Aorta (tissue), 5 donors: ENCODE data around the gene CCR5. TPM values are rescaled to one million over a fixed set of nuclear protein-coding genes. Genes with fewer than 3 reads are reported as not detected.
A peak's percentile ranks its signal among the peaks of the same experiment; 100 is the strongest.
"Not testable (repeated sequence)": the region's sequence is repeated elsewhere in the genome, so short reads cannot be mapped to it uniquely, and the experiment has no call there.

Source experiments
- ATAC-seq: fragments of 200-7000 bp; cut with Tn5 transposase; one replicate; pipeline ENCODE4 v1.9.1; 2022; ENCODE audit warnings: moderate library complexity; ENCODE audit not compliant: low FRiP score
- DNase-seq, 2 donors: peaks; one replicate each; pipeline ENCODE4 v3.0.0-alpha.2; 2020
- H3K27ac ChIP-seq, 2 donors: one replicate each; pipeline ENCODE4 v1.5.1; 2013; ENCODE audit warnings: low read length in 2 of 2, mild to moderate bottlenecking in 2 of 2, moderate library complexity in 2 of 2, control low read depth in 1 of 2, inconsistent platforms in 1 of 2, low read depth in 1 of 2
- H3K27me3 ChIP-seq, 2 donors: one replicate each; pipeline ENCODE4 v1.6.1; 2013; ENCODE audit warnings: control low read depth in 1 of 2, low read length in 1 of 2, mild to moderate bottlenecking in 1 of 2, moderate library complexity in 1 of 2; ENCODE audit not compliant: insufficient read depth in 2 of 2, control insufficient read depth in 1 of 2
- H3K36me3 ChIP-seq, 2 donors: one replicate each; pipeline ENCODE4 v1.6.1; 2013; ENCODE audit warnings: control low read depth in 1 of 2, low read length in 1 of 2, mild to moderate bottlenecking in 1 of 2; ENCODE audit not compliant: insufficient read depth in 2 of 2, control insufficient read depth in 1 of 2
- H3K4me1 ChIP-seq, 2 donors: one replicate each; pipeline ENCODE4 v1.6.1; 2013; ENCODE audit warnings: low read length in 2 of 2, control low read depth in 1 of 2, mild to moderate bottlenecking in 1 of 2, moderate library complexity in 1 of 2; ENCODE audit not compliant: insufficient read depth in 2 of 2, control insufficient read depth in 1 of 2
- H3K4me3 ChIP-seq, 2 donors: one replicate each; pipeline ENCODE4 v1.5.1; 2013; ENCODE audit warnings: low read length in 2 of 2, control low read depth in 1 of 2, mild to moderate bottlenecking in 1 of 2
- H3K9me3 ChIP-seq: one replicate; pipeline ENCODE4 v1.6.1; 2013; ENCODE audit warnings: mild to moderate bottlenecking, low read length; ENCODE audit not compliant: control insufficient read depth
- WGBS, 2 donors: extraction: QIAGEN DNeasy Blood & Tissue Kit; methylation state at CpG; one replicate each; pipeline ENCODE4 v1.1.7; 2013; 5-methylcytosine and 5-hydroxymethylcytosine counted together
- intact Hi-C, 2 donors: fragments of 100-400 bp; cut with DNase I; formaldehyde crosslinking; loops; one replicate each; pipeline versions ENCODE4 v1.14.2 to v1.15.0; 2022
- polyA plus RNA-seq, 2 donors: library from polyadenylated mRNA; stranded (reverse); fragments of 200-250 nt; gene quantifications; one replicate each; pipeline ENCODE4 v1.2.3, GENCODE V29; 2013
- total RNA-seq, 2 donors: library from RNA; stranded (reverse); fragmentation: NEBNext Ultra II Directional; extraction: Animal tissue kit (Norgen Biotek cat#: 25700); gene quantifications; one replicate each; pipeline ENCODE4 v1.2.1, GENCODE V29; 2021
- donor health status: healthy with polysubstance abuse.
- donor health status: Bipolar disorder and iron deficiency.
- donor health status: DM: no; HTN: no; CAD: no.
- donor health status: DM: no; HTN: no; CAD: no.
- donor health status: DM: yes; HTN: yes; CAD: no.

CCR5 gene
- total and polyA plus RNA-seq, 4 donors, result 0.05 to 5.7 (median 3.1) TPM

DNA sequence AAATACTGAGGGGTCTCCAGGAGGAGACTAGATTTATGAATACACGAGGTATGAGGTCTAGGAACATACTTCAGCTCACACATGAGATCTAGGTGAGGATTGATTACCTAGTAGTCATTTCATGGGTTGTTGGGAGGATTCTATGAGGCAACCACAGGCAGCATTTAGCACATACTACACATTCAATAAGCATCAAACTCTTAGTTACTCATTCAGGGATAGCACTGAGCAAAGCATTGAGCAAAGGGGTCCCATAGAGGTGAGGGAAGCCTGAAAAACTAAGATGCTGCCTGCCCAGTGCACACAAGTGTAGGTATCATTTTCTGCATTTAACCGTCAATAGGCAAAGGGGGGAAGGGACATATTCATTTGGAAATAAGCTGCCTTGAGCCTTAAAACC lies 4.5 kb downstream of the CCR5 start:
- no peaks in the 10 kb centered on the region for H3K36me3 ChIP-seq
- 63% methylated on average over 2 of the region's 2 CpGs for WGBS, 2 donors
- H3K27me3 ChIP-seq, result no peaks in the 10 kb centered on the region
- H3K9me3 ChIP-seq, result no peaks in the 10 kb centered on the region
- ATAC-seq (no peak), DNase-seq (no peak)
- intact Hi-C loops, result no loop called here
- no peak overlapping the region for H3K4me3 ChIP-seq
- H3K4me1 ChIP-seq, result no peaks in the 10 kb centered on the region
- H3K27ac ChIP-seq, result no peak overlapping the region

DNA sequence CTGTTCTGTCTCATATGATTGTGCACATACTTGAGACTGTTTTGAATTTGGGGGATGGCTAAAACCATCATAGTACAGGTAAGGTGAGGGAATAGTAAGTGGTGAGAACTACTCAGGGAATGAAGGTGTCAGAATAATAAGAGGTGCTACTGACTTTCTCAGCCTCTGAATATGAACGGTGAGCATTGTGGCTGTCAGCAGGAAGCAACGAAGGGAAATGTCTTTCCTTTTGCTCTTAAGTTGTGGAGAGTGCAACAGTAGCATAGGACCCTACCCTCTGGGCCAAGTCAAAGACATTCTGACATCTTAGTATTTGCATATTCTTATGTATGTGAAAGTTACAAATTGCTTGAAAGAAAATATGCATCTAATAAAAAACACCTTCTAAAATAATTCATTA lies 5.1 kb downstream of the CCR5 start:
- no peak for DNase-seq
- Histone ChIP-seq H3K9me3 (no peaks in the 10 kb centered on the region), H3K4me3 (no peak overlapping the region), H3K27ac (no peak overlapping the region), H3K4me1 (no peaks in the 10 kb centered on the region), H3K27me3 (no peaks in the 10 kb centered on the region), H3K36me3 (no peaks in the 10 kb centered on the region)
- intact Hi-C loops, result no loop called here
- WGBS, 2 donors, result 24 to 28% methylated on average over 2 of the region's 2 CpGs
- no peak for ATAC-seq

- no peaks in the 10 kb centered on the region for H3K9me3 ChIP-seq
- 40 to 43% methylated on average over 8 of the region's 8 CpGs for WGBS, 2 donors
- peak; percentile 82 to 85 for DNase-seq
- H3K4me1 ChIP-seq, result no peaks in the 10 kb centered on the region
- intact Hi-C loops, result no loop called here
- H3K27me3 ChIP-seq, result no peaks in the 10 kb centered on the region
- ATAC-seq, result no peak
- no peak overlapping the region for H3K27ac ChIP-seq
- no peak overlapping the region for H3K4me3 ChIP-seq
- H3K36me3 ChIP-seq, result no peaks in the 10 kb centered on the region
Measured at GRCh38 chr3:46378426-46378942, 7.7 kb downstream of the CCR5 start.

GRCh38 chr3:46380471-46381221 lies 9.9 kb downstream of the CCR5 start:
- Histone ChIP-seq H3K4me1 (no peaks in the 10 kb centered on the region), H3K27me3 (no peaks in the 10 kb centered on the region), H3K36me3 (no peaks in the 10 kb centered on the region), H3K27ac (no peak overlapping the region), H3K4me3 (no peak overlapping the region), H3K9me3 (no peaks in the 10 kb centered on the region)
- ATAC-seq, result no peak
- intact Hi-C loops, result no loop called here
- 75 to 80% methylated on average over 8 of the region's 8 CpGs for WGBS, 2 donors
- no peak for DNase-seq

- no peak for ATAC-seq
- intact Hi-C loops, result no loop called here
- Histone ChIP-seq H3K4me3 (no peak overlapping the region), H3K4me1 (no peaks in the 10 kb centered on the region), H3K9me3 (no peaks in the 10 kb centered on the region), H3K27ac (no peak overlapping the region), H3K27me3 (no peaks in the 10 kb centered on the region), H3K36me3 (no peaks in the 10 kb centered on the region)
- 50 to 52% methylated on average over 3 of the region's 3 CpGs for WGBS, 2 donors
- no peak for DNase-seq
Measured at GRCh38 chr3:46381625-46382024, 10.9 kb downstream of the CCR5 start.

- no peak overlapping the region for H3K27ac ChIP-seq
- intact Hi-C loops, result no loop called here
- H3K4me1 ChIP-seq, result no peaks in the 10 kb centered on the region
- H3K4me3 ChIP-seq, result no peak overlapping the region
- H3K27me3 ChIP-seq, result peaks cover 0 to 2% of the 10 kb centered on the region in 2 donors
- peaks cover 3% of the 10 kb centered on the region for H3K9me3 ChIP-seq
- DNase-seq (no peak), ATAC-seq (no peak)
- 70 to 76% methylated on average over 6 of the region's 6 CpGs for WGBS, 2 donors
- H3K36me3 ChIP-seq, result no peaks in the 10 kb centered on the region
Measured at GRCh38 chr3:46383211-46383950, 12.6 kb downstream of the CCR5 start.

DNA sequence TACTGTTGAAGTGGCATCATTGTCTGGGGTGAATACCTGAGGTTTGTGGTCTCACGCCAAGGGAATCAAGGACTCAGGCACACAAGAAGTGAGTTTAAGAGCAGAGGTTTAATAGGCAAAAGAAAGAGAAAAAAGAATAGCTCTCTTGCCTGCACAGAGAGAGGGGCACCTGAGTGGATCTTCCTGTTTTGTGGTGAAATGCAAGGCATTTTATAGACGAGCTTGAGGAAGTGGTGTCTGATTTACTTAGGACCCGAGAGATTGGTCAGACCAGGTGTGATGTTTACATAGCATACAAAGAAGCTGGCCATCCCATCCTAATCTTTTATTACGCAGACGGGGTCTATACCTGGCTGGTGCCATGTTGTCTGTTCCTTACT lies 13.2 kb downstream of the CCR5 start:
- WGBS, 2 donors, result 66 to 73% methylated on average over 5 of the region's 5 CpGs
- intact Hi-C loops, result no loop called here
- peaks cover 3% of the 10 kb centered on the region for H3K9me3 ChIP-seq
- no peaks in the 10 kb centered on the region for H3K36me3 ChIP-seq
- ATAC-seq, result no peak
- no peak for DNase-seq
- H3K4me1 ChIP-seq, result no peaks in the 10 kb centered on the region
- no peak overlapping the region for H3K4me3 ChIP-seq
- H3K27ac ChIP-seq, result no peak overlapping the region
- H3K27me3 ChIP-seq, result peaks cover 0 to 2% of the 10 kb centered on the region in 2 donors

GRCh38 chr3:46386205-46386604 lies 15.5 kb downstream of the CCR5 start:
- H3K4me1 ChIP-seq, result no peaks in the 10 kb centered on the region
- ATAC-seq (no peak), DNase-seq (no peak)
- H3K36me3 ChIP-seq, result no peaks in the 10 kb centered on the region
- H3K27me3 ChIP-seq, result peaks cover 0 to 3% of the 10 kb centered on the region in 2 donors
- H3K27ac ChIP-seq, result no peak overlapping the region
- H3K4me3 ChIP-seq, result no peak overlapping the region
- peaks cover 3% of the 10 kb centered on the region for H3K9me3 ChIP-seq
- intact Hi-C loops, result no loop called here
- WGBS, 2 donors, result 58 to 67% methylated on average over 4 of the region's 4 CpGs

- not testable (repeated sequence) for DNase-seq
Measured at GRCh38 chr3:46388847-46389246, 18.1 kb downstream of the CCR5 start.

More at GRCh38 chr3:46388847-46389246, 18.1 kb downstream of the CCR5 start:
- H3K9me3 ChIP-seq, H3K27ac ChIP-seq, intact Hi-C loops, H3K36me3 ChIP-seq, H3K4me1 ChIP-seq, H3K4me3 ChIP-seq, ATAC-seq, H3K27me3 ChIP-seq: not testable (repeated sequence)
- 90 to 93% methylated on average over 4 of the region's 4 CpGs for WGBS, 2 donors
